WTC11 (cell line): ENCODE data around the gene PLPPR3. TPM values are rescaled to one million over a fixed set of nuclear protein-coding genes. Genes with fewer than 3 reads are reported as not detected.

Experiments
- ARID4B ChIP-seq: sonication (generic); formaldehyde crosslinking; IDR thresholded peaks from 2 replicates; pipeline ENCODE4 v1.8.0; 2023; ENCODE audit warnings: missing genetic modification reagents, mild to moderate bottlenecking, borderline replicate concordance
- CREM ChIP-seq: sonication (generic); formaldehyde crosslinking; IDR thresholded peaks from 2 replicates; pipeline ENCODE4 v1.8.1; 2022; ENCODE audit warnings: mild to moderate bottlenecking, missing genetic modification reagents, moderate library complexity
- E2F4 ChIP-seq: sonication (generic); formaldehyde crosslinking; IDR thresholded peaks from 2 replicates; pipeline ENCODE4 v1.8.1; 2022; ENCODE audit warnings: low read depth, mild to moderate bottlenecking, moderate library complexity, missing genetic modification reagents, borderline replicate concordance
- ELF4 ChIP-seq: sonication (generic); formaldehyde crosslinking; IDR thresholded peaks from 2 replicates; pipeline ENCODE4 v1.8.1; 2022; ENCODE audit warnings: low read depth, mild to moderate bottlenecking, moderate library complexity, missing genetic modification reagents
- ESRRA ChIP-seq: sonication (generic); formaldehyde crosslinking; IDR thresholded peaks from 2 replicates; pipeline ENCODE4 v1.8.1; 2022; ENCODE audit warnings: mild to moderate bottlenecking, missing genetic modification reagents, borderline replicate concordance
- GABPB1 ChIP-seq: sonication (generic); formaldehyde crosslinking; IDR thresholded peaks from 2 replicates; pipeline ENCODE4 v1.8.1; 2023; ENCODE audit warnings: mild to moderate bottlenecking, missing genetic modification reagents
- HMGXB4 ChIP-seq: sonication (generic); formaldehyde crosslinking; IDR thresholded peaks from 2 replicates; pipeline ENCODE4 v1.8.1; 2023; ENCODE audit warnings: mild to moderate bottlenecking, moderate library complexity, missing genetic modification reagents
- NFE2L1 ChIP-seq: sonication (generic); formaldehyde crosslinking; IDR thresholded peaks from 2 replicates; pipeline ENCODE4 v1.8.1; 2023; ENCODE audit warnings: missing genetic modification reagents
- PRDM15 ChIP-seq: sonication (generic); formaldehyde crosslinking; IDR thresholded peaks from 2 replicates; pipeline ENCODE4 v1.8.0; 2022; ENCODE audit warnings: missing genetic modification reagents
- TP53 ChIP-seq: sonication (generic); formaldehyde crosslinking; IDR thresholded peaks from 2 replicates; pipeline ENCODE4 v1.8.1; 2023; ENCODE audit warnings: mild to moderate bottlenecking, missing genetic modification reagents
- ZNF425 ChIP-seq: fragments of 250-450 bp; sonication (Bioruptor Pico); conservative IDR thresholded peaks from 2 replicates; pipeline ENCODE4 v1.9.0; 2021; ENCODE audit warnings: mild to moderate bottlenecking
- total RNA-seq: library from RNA; stranded (reverse); gene quantifications from 3 replicates; pipeline ENCODE4 v1.2.3, GENCODE V29; 2021
- TF ChIP-seq, protein P1 (sequence below): sonication (generic); formaldehyde crosslinking; IDR thresholded peaks from 2 replicates; pipeline ENCODE4 v1.8.0; 2022; ENCODE audit warnings: mild to moderate bottlenecking, missing genetic modification reagents

Gene PLPPR3
- total RNA-seq, 1 experiment from 2014 or later, result 60.6 TPM

- TF ChIP-seq E2F4 (peak; percentile 65; the same call in 1 of the 2 replicates), ARID4B (CRISPR knock-in tag) (peak; percentile 68; the same call in 1 of the 2 replicates), ZNF425 (CRISPR knock-in tag) (no peak), CREM (CRISPR knock-in tag) (peak; percentile 51; the same call in 1 of the 2 replicates), HMGXB4 (CRISPR knock-in tag) (peak; percentile 59; the same call in 1 of the 2 replicates), PRDM15 (0 out of 2 replicates have a peak, but pooled peaks have one; percentile 13), ELF4 (CRISPR knock-in tag) (no peak), TP53 (CRISPR knock-in tag) (no peak), NFE2L1 (CRISPR knock-in tag) (peak; percentile 44; the same call in 1 of the 2 replicates), ESRRA (CRISPR knock-in tag) (no peak), GABPB1 (CRISPR knock-in tag) (0 out of 2 replicates have a peak, but pooled peaks have one; percentile 44)
- TF ChIP-seq, protein P1, sequence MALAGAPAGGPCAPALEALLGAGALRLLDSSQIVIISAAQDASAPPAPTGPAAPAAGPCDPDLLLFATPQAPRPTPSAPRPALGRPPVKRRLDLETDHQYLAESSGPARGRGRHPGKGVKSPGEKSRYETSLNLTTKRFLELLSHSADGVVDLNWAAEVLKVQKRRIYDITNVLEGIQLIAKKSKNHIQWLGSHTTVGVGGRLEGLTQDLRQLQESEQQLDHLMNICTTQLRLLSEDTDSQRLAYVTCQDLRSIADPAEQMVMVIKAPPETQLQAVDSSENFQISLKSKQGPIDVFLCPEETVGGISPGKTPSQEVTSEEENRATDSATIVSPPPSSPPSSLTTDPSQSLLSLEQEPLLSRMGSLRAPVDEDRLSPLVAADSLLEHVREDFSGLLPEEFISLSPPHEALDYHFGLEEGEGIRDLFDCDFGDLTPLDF (CRISPR knock-in tag), result 0 out of 2 replicates have a peak, but pooled peaks have one; percentile 45
- TF ChIP-seq, all 79 proteins: peak for 16
Observed at GRCh38 chr19:796692-797527, 24.8 kb downstream of the PLPPR3 start, which contains the start of gene PTBP1 (continued).
